HepG2 (cell line): ENCODE results near the gene LAMA5. TPM values are rescaled to one million over a fixed set of nuclear protein-coding genes. Genes with fewer than 3 reads are reported as not detected.

Experiments used
- ARNTL ChIP-seq: sonication (generic); formaldehyde crosslinking; IDR thresholded peaks from 2 replicates; pipeline ENCODE4 v1.4.0; 2020; ENCODE audit warnings: mild to moderate bottlenecking, missing genetic modification reagents
- ETV5 ChIP-seq: IDR thresholded peaks from 2 replicates; pipeline ENCODE4 v1.6.1; 2018; ENCODE audit warnings: missing biosample characterization, missing genetic modification reagents, inconsistent platforms, borderline replicate concordance
- FLYWCH1 ChIP-seq: sonication (generic); formaldehyde crosslinking; IDR thresholded peaks from 2 replicates; pipeline ENCODE4 v1.8.1; 2023; ENCODE audit warnings: mild to moderate bottlenecking, missing genetic modification reagents
- HNRNPUL1 ChIP-seq: fragments of 200-400 bp; formaldehyde crosslinking; IDR thresholded peaks from 2 replicates; pipeline ENCODE4 v1.6.1; 2017; ENCODE audit warnings: low read depth, mild to moderate bottlenecking, low read length, moderate library complexity
- IKZF1 ChIP-seq: fragments of 450-650 bp; IDR thresholded peaks from 2 replicates; pipeline ENCODE4 v1.7.1; 2016
- IKZF4 ChIP-seq: sonication (generic); formaldehyde crosslinking; IDR thresholded peaks from 2 replicates; pipeline ENCODE4 v1.5.1; 2020; ENCODE audit warnings: borderline replicate concordance, mild to moderate bottlenecking, low read depth, missing genetic modification reagents; ENCODE audit errors: not compliant biosample characterization
- ISL2 ChIP-seq: sonication (generic); formaldehyde crosslinking; IDR thresholded peaks from 2 replicates; pipeline ENCODE4 v1.5.0; 2020; ENCODE audit warnings: missing genetic modification reagents
- SRSF9 ChIP-seq: fragments of 200-400 bp; formaldehyde crosslinking; IDR thresholded peaks from 2 replicates; pipeline ENCODE4 v1.6.1; 2018; ENCODE audit warnings: borderline replicate concordance, mild to moderate bottlenecking, low read depth, low read length; ENCODE audit not compliant: insufficient read depth, poor library complexity, severe bottlenecking
- TBX2 ChIP-seq: sonication (generic); formaldehyde crosslinking; IDR thresholded peaks from 2 replicates; pipeline ENCODE4 v1.5.0; 2020; ENCODE audit warnings: missing genetic modification reagents, mild to moderate bottlenecking, borderline replicate concordance
- U2AF1 ChIP-seq: fragments of 200-400 bp; formaldehyde crosslinking; optimal IDR thresholded peaks from 2 replicates; pipeline ENCODE3; 2017; ENCODE audit warnings: mild to moderate bottlenecking, low read depth, low read length
- ZNF30 ChIP-seq: sonication (generic); formaldehyde crosslinking; IDR thresholded peaks from 2 replicates; pipeline ENCODE4 v1.5.0; 2020; ENCODE audit warnings: mild to moderate bottlenecking, missing genetic modification reagents
- ZNF468 ChIP-seq: sonication (generic); formaldehyde crosslinking; IDR thresholded peaks from 2 replicates; pipeline ENCODE4 v1.8.0; 2022; ENCODE audit warnings: mild to moderate bottlenecking, moderate library complexity, missing genetic modification reagents
- ZNF546 ChIP-seq: sonication (generic); formaldehyde crosslinking; conservative IDR thresholded peaks from 2 replicates; pipeline ENCODE4 v1.8.1; 2023; ENCODE audit warnings: mild to moderate bottlenecking, missing genetic modification reagents
- ZNF558 ChIP-seq: sonication (generic); formaldehyde crosslinking; IDR thresholded peaks from 2 replicates; pipeline ENCODE4 v1.9.0; 2022; ENCODE audit warnings: mild to moderate bottlenecking, missing genetic modification reagents, borderline replicate concordance
- polyA plus RNA-seq, 8 experiments: library from polyadenylated mRNA; depleted of rRNA in 3 of 8; stranded (reverse) in 7 of 8; unstranded in 1 of 8; fragments of >200 nt; fragmentation: Illumina TruSeq in 4 of 8; extraction: Trizol in 4 of 8; gene quantifications; 2 replicates each; pipeline versions ENCODE4 v1.2.1 to v1.2.3, GENCODE V29; 2011 to 2016; ENCODE audit warnings: low read depth in 4 of 8, missing spikeins in 1 of 8, mixed read lengths in 1 of 8; ENCODE audit not compliant: insufficient read depth in 1 of 8
- total RNA-seq, 5 experiments: library from RNA; depleted of rRNA; stranded (reverse); fragments of >200 nt; fragmentation: Illumina TruSeq; extraction: Trizol; gene quantifications; 2 replicates each; pipeline ENCODE4 v1.2.3, GENCODE V29; 2016; ENCODE audit warnings: low read depth in 1 of 5
- TF ChIP-seq, protein P1 (sequence below): sonication (generic); formaldehyde crosslinking; IDR thresholded peaks from 2 replicates; pipeline ENCODE4 v1.5.0; 2020; ENCODE audit warnings: mild to moderate bottlenecking, missing genetic modification reagents, borderline replicate concordance
- TF ChIP-seq, protein P2 (sequence below): sonication (generic); formaldehyde crosslinking; IDR thresholded peaks from 2 replicates; pipeline ENCODE4 v1.4.0; 2020; ENCODE audit warnings: mild to moderate bottlenecking, missing genetic modification reagents
- TF ChIP-seq, protein P3 (sequence below): sonication (generic); formaldehyde crosslinking; IDR thresholded peaks from 2 replicates; pipeline ENCODE4 v1.4.0; 2020; ENCODE audit warnings: mild to moderate bottlenecking, missing genetic modification reagents

Gene LAMA5
- total and polyA plus RNA-seq, 2 of the 13 experiments (the other 11 are each of a cell fraction or from before 2014, with no cell fraction given), result 21.0 to 44.7 TPM

DNA sequence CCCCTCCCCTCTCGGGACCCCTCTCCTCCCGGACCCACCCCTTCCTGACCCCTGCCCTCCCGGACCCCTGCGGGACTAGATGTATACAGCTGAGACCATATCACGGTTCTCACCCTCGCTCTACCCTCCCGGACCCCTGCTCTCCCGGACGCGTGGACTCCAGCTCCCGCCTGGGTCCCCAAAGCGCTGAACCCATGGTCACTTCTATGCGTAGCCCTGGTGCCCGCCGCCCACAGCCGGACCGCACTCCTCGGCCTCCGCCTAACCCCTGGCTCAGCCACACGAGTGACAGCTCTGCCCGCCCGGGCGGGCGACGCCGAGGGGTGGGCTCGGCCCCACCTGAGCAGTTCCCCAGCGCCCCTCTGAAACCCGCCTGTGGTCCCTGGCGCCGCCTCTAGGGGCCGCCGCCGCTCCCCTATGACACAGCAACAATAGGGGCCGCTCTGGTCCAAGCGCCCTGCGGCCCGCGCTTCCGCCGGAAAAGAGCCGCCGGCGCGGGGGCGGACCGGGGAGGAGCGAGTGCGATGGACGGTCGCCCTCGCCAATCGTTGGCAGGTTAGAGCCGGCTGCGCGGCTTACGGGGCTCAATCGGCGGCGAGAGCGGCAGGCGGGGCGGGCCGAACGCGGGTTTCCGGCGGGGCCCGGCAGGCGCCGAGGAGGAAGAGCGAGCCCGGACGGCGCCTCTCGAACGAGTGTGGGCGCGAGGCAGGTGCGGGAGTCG lies 64.6 kb downstream of the LAMA5 start, which contains the start of gene ADRM1 (continued):
- TF ChIP-seq TBX2 (peak; percentile 36), HNRNPUL1 (peak; percentile 83; the same call in 1 of the 2 replicates), ZNF546 (CRISPR knock-in tag) (no peak; the same call in 1 of the 2 replicates), ETV5 (peak; percentile 94), ISL2 (CRISPR knock-in tag) (peak; percentile 84), U2AF1 (peak; percentile 67), ZNF558 (no peak; the same call in 1 of the 2 replicates), SRSF9 (no peak), IKZF1 (no peak), FLYWCH1 (CRISPR knock-in tag) (no peak), ZNF30 (CRISPR knock-in tag) (no peak), ARNTL (CRISPR knock-in tag) (peak; percentile 20; the same call in 1 of the 2 replicates), IKZF4 (CRISPR knock-in tag) (no peak), ZNF468 (CRISPR knock-in tag) (no peak)
- TF ChIP-seq, protein P1, sequence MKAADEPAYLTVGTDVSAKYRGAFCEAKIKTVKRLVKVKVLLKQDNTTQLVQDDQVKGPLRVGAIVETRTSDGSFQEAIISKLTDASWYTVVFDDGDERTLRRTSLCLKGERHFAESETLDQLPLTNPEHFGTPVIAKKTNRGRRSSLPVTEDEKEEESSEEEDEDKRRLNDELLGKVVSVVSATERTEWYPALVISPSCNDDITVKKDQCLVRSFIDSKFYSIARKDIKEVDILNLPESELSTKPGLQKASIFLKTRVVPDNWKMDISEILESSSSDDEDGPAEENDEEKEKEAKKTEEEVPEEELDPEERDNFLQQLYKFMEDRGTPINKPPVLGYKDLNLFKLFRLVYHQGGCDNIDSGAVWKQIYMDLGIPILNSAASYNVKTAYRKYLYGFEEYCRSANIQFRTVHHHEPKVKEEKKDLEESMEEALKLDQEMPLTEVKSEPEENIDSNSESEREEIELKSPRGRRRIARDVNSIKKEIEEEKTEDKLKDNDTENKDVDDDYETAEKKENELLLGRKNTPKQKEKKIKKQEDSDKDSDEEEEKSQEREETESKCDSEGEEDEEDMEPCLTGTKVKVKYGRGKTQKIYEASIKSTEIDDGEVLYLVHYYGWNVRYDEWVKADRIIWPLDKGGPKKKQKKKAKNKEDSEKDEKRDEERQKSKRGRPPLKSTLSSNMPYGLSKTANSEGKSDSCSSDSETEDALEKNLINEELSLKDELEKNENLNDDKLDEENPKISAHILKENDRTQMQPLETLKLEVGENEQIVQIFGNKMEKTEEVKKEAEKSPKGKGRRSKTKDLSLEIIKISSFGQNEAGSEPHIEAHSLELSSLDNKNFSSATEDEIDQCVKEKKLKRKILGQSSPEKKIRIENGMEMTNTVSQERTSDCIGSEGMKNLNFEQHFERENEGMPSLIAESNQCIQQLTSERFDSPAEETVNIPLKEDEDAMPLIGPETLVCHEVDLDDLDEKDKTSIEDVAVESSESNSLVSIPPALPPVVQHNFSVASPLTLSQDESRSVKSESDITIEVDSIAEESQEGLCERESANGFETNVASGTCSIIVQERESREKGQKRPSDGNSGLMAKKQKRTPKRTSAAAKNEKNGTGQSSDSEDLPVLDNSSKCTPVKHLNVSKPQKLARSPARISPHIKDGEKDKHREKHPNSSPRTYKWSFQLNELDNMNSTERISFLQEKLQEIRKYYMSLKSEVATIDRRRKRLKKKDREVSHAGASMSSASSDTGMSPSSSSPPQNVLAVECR (CRISPR knock-in tag), result peak; percentile 69
- TF ChIP-seq, protein P2, sequence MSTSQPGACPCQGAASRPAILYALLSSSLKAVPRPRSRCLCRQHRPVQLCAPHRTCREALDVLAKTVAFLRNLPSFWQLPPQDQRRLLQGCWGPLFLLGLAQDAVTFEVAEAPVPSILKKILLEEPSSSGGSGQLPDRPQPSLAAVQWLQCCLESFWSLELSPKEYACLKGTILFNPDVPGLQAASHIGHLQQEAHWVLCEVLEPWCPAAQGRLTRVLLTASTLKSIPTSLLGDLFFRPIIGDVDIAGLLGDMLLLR, result peak; percentile 85; the same call in 1 of the 2 replicates
- TF ChIP-seq, protein P3, sequence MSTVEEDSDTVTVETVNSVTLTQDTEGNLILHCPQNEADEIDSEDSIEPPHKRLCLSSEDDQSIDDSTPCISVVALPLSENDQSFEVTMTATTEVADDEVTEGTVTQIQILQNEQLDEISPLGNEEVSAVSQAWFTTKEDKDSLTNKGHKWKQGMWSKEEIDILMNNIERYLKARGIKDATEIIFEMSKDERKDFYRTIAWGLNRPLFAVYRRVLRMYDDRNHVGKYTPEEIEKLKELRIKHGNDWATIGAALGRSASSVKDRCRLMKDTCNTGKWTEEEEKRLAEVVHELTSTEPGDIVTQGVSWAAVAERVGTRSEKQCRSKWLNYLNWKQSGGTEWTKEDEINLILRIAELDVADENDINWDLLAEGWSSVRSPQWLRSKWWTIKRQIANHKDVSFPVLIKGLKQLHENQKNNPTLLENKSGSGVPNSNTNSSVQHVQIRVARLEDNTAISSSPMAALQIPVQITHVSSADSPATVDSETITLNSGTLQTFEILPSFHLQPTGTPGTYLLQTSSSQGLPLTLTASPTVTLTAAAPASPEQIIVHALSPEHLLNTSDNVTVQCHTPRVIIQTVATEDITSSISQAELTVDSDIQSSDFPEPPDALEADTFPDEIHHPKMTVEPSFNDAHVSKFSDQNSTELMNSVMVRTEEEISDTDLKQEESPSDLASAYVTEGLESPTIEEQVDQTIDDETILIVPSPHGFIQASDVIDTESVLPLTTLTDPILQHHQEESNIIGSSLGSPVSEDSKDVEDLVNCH, result no peak
